GM18861 (cell line): ENCODE measurements around the gene RHBG.
A peak's percentile ranks its signal among the peaks of the same experiment; 100 is the strongest.

Experiments
- ATAC-seq: cut with Tn5 transposase; IDR thresholded peaks from one replicate; pipeline ENCODE4 v1.9.1; 2021; ENCODE audit not compliant: unreplicated experiment

RHBG gene

GRCh38 chr1:156402331-156403020, 33.5 kb downstream of the RHBG start:
- no peak for ATAC-seq

GRCh38 chr1:156405670-156406069, 36.7 kb downstream of the RHBG start:
- no peak for ATAC-seq

DNA sequence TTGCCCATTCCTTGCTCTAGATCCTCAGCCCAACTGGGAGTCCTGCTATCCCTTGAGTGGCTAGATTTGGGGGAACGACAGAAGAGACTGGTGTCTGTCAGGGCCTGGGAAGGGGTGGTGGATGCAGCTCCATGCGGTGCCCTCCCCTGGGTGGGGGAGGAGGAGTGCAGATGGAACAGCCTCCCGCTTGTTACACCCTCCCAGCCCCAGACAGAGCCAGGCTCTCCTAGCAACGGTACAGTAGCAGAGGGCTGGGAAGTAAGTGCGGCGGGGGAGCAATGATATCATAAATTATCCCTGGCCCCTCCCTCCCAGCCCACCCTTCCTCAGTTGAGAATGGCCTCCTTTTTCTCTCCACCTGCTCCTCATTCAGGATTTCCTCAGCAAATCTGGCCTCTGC, 37.2 kb downstream of the RHBG start:
- ATAC-seq = no peak

- no peak for ATAC-seq
Observed at GRCh38 chr1:156407344-156407743, 38.3 kb downstream of the RHBG start.

- ATAC-seq = no peak
Observed at GRCh38 chr1:156407760-156408159, 38.7 kb downstream of the RHBG start.

DNA sequence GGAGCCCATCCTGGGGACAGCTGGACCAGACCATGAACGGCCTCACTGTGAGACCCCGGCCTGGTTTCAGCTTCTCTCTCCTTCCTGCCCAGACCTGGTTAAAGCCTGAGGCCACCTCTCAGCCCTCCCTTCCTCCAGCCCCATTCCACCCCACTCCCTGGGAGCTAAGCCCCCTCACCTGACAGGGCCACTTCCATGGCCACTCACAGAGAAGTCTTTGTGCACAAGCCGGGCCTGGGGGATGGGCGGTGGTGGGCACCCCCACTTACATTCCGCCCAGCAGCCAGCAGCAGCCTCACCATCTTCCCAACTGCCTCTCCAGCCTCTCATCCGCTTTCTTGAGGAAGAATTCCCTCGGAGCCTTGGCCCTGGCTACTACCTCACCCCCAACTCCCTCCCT, 40.4 kb downstream of the RHBG start:
- ATAC-seq = no peak

GRCh38 chr1:156410238-156410637, 41.2 kb downstream of the RHBG start:
- no peak for ATAC-seq

GRCh38 chr1:156410740-156411139, 41.7 kb downstream of the RHBG start:
- ATAC-seq = no peak

- no peak for ATAC-seq
Observed at GRCh38 chr1:156412653-156413321, 43.8 kb downstream of the RHBG start.

- ATAC-seq = no peak
Observed at GRCh38 chr1:156413391-156414246, 44.6 kb downstream of the RHBG start.

- no peak for ATAC-seq
Observed at GRCh38 chr1:156414461-156415064, 45.6 kb downstream of the RHBG start.

- no peak for ATAC-seq
Observed at GRCh38 chr1:156416993-156417392, 48.0 kb downstream of the RHBG start.

- no peak for ATAC-seq
Observed at GRCh38 chr1:156417401-156418020, 48.5 kb downstream of the RHBG start.

GRCh38 chr1:156418416-156419070, 49.5 kb downstream of the RHBG start:
- no peak for ATAC-seq

- no peak for ATAC-seq
Observed at GRCh38 chr1:156419854-156420204, 50.8 kb downstream of the RHBG start.

DNA sequence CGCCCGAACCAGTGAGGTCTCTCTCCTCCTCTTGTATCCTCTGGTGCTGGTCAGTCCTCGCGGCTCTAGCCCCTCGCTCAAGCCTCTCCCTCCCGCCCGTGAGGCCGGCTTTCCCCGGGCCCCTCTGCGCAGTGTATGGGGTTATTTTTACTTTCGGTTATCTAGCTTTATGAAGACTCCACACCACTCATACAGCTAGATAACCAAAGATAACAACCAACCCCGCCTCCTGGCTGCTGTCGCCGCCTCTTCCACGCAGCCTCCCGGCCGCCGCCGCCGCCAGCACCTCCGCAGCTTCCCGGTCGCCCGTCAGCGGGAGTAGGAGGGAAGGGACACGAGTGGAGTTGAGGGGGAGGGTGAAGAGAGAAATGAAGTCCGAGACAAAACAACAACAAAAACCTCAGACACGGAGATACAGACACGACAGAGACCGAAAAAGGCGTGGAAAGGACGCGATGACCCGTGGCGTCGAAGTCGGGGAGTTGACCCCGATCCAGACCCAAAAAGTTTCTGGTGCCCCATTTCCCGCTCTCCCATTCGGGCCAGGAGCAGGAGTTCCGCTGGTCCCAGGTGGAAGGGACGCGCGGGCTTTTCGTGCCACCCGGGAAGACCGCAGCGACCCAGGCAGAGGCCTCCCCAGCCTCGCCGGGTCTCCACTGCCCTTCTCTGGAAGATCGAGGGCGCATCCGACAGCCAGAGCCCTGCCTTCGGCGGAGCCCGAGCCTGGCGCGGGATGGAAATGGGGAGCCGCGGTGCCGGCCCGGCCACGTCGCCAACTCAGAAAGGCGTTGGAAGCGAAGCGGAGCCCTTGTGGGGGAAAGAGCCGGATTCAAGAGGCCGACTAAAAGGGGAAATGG, 51.4 kb downstream of the RHBG start:
- ATAC-seq = no peak

DNA sequence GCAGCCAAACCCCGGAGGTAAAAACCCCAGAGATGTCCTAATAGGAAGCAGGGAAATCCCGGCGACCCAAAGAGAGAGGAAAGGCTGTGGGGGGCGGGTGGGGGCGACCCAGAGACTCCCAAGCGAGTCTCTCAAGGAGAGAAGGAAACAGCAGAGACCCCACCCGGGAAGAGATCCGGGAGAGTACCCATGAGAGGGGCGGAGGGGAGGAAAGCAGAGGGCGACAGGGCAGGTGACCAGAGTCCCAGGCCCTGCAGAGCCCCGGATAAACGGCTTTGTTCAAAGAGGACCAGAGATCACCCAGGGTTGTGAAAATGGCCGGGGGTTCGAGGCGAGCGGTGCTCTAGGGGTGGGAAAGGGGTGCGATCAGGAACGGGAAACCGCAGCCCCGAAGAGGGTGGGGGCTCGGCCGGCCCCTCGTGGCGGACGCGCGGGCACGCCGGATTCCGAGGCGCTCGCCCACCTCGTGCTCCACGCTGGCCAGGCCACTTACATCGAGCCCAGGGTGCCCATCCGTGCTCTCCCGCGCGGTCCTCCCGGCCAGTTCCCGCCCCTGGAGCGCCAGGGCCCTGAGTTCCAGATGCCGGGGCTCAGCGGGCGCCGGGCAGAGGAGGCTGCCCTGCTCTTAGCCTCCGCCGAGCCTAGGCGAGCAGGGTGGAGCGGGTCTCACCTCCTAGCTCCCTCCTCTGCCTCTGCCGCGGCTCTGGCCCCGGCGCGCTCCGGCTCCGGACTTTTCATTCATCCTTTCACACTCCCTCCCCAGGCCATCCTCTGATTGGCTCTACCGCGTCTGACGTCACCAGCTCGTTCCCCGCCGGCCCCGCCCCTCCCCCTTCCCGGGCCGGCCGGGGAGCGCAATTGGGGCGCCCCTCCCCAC, 52.3 kb downstream of the RHBG start:
- ATAC-seq = peak; percentile 65

DNA sequence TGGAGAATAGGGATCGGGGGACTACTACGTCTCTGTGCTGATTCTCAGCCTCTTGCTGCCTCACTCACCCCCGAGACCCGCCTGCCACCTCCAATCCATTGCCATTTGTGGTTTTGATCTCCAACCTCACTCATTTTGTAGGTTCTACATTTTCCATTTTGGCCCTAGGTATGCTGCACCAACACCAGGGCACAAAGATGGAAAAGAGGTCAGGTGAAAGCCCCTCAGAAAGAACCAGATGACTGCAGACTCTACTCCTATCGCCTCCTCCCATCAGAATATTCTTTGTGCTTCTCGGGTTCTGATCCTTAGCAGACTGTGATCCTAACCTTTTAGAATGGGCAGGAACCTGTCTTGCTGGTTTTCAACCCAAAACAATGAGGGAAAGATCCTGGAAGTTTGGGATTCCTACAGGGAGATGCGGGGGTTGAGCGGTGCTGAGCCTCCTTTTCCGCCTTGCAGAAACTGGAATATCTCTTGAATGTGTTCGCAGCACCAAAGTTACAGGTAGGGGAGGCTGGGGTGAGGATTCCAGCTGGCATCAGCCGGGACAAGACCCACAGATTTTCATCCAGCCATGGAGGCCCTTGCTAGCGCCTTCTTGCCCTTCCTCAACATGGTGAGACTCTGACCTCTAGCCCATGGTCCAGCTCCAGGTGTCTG, 53.1 kb downstream of the RHBG start:
- ATAC-seq = no peak
